ENCODE data around the gene RYR1.
"Not testable (repeated sequence)": the region's sequence is repeated elsewhere in the genome, so short reads cannot be mapped to it uniquely, and the experiment has no call there.

Gene RYR1

DNA sequence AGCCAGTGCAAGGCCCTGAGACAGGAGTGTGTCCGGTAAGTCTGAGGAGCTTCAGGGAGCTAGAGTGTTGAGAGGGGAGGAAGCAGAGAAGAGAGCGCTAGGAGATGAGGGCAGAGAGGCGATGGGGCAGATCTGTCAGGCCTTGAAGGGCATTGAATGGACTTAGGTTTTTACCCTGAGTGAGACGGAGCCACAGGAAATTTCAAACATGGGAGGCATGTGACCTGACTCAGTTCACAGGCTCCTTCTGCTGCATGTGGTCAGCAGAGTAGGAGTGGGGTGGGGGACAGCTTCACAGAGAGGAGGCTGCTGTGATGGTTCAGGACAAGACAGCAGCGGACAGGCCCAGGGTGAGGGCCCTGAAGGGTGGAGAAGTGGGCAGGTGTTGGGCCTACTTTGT, 33.1 kb upstream of the RYR1 start:
- no peak for DNase-seq

DNA sequence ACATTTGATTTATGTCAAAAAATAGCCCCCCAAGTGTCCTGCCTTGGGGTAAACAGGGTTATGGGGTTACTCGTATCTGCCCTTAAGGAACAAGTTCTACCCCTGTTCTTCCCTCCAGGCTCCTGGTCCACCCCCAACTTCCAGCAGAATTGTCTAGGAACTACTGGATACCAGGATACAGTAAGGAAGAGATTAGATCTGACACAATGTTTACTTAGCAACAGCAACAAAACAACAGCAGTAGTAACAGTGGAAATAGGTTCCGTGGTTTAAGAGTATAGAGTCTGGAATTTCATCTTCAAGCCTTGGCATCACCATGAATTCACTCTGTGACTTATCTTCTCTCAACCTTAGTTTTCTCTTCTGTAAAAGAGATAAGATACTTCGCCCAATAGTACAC, 32.3 kb upstream of the RYR1 start:
- DNase-seq = no peak

GRCh38 chr19:38402623-38402966, 30.9 kb upstream of the RYR1 start:
- no peak for DNase-seq

DNA sequence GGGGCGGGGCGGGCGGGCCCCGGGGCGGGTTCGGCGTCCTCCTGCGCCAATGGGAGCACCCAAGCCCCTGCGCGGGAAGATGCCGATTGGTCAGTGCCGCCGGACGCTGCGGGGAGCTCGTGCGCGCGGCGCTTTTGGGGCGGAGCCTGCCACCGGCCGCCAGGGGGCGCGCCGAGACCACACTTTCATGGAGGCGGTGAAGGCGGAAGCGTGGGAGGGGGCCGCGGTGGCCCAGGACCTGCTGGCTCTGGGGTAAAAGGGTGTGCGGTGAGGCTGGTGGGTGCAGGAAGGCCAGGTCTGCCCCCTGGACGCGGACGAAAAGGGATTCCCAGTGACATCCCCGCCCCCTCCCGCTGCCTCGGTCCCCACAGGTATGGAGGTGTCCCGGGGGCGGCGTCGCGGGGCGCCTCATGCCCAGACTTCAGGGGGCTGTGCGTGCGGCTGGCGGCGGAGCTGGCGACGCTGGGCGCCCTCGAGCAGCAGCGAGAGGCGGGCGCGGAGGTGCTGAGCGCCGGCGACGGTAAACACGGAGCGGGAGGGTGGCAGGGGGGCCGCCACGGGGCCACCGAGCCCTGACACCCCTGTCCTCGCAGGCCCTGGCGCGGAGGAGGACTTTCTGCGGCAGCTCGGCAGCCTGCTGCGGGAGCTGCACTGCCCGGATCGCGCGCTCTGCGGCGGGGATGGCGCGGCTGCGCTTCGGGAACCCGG, 30.4 kb upstream of the RYR1 start, which contains the start of gene FAM98C:
Gene FAM98C, plus strand, starts transcription at position 127 of the 708 bp plus-strand sequence. Its CDS starts 61 bp downstream, at position 188.
- peak; percentile 93 for DNase-seq

GRCh38 chr19:38404858-38405257, 28.6 kb upstream of the RYR1 start:
- DNase-seq = no peak

DNA sequence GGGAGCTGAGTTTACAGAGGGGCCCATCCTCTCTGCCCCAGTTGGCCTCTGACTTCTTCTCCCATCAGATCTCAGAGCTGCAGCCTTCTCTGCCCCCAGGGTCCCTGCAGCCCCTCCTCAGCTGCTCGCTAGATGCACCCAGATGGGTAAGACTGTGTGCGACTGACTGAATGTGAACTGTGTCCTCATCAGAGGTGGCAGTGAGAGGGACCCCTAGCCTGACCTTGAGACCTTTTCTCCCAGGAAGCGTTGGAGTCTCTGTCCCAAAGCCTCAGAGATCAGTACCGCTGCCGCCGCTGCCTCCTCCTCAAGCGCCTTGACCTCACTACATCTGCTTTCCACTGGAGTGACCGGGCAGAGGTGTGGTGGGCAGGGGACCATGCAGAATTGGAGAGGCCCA, 28.2 kb upstream of the RYR1 start:
- no peak for DNase-seq

DNA sequence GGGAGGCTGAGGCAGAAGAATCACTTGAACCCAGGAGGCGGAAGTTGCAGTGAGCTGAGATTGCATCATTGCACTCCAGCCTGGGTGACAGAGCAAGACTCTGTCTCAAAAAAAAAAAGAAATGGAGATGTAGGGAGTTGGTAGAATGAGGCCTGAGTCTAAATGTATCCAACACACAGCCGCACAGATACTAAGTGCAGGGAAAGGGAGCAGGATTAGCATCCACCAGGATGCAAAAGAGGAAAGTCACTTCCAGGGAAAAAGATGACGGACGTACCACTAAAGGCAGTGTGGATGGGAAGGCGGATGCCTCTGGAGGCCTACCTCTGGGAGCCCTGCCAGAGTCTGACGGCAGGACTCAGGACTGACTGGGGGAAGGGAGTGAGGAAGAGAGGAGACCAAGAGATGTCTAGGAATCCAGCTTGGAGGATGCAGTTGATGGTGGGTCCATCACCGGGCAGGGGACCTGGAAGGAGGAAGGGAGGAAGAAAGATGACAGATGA, 23.8 kb upstream of the RYR1 start:
- DNase-seq = no peak

DNA sequence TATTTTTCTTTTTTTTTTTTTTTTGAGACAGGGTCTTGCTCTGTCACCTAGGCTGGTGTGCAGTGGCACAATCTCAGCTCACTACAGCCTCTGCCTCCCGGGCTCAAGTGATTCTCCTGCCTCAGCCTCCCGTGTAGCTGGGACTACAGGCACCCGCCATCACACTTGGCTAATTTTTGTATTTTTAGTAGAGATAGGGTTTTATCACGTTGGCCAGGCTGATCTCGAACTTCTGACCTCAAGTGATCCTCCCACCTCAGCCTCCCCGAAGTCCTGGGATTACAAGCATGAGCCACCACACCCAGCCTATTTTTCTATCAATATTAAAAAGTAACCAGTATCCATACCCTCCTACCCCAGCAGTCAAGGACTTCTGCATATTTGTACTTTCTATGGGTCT, 23.1 kb upstream of the RYR1 start:
- DNase-seq = not testable (repeated sequence)

- no peak for DNase-seq
Measured at GRCh38 chr19:38411041-38411712, 22.3 kb upstream of the RYR1 start.

GRCh38 chr19:38411898-38412297, 21.6 kb upstream of the RYR1 start:
- not testable (repeated sequence) for DNase-seq

DNA sequence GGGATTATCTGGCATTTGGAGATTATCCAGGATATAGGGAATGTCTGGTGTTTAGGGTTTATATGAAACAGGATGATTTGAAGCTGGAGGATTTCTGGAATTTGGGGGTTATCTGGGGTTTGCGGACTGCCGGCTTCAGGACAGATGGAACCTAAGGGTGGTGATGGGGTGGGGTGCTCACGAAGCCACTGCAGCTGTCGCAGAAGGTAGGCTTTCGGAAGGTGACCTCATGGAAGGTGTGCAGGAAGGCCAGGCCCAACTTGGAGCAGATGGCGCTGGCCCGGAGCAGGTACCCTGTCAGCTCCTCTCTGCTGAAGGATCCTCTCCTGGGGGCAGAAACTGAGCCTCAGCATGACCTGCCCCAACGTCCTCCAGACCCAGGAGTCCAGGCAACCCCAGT, 21.0 kb upstream of the RYR1 start:
- no peak for DNase-seq

GRCh38 chr19:38412961-38413360, 20.5 kb upstream of the RYR1 start:
- DNase-seq = no peak

DNA sequence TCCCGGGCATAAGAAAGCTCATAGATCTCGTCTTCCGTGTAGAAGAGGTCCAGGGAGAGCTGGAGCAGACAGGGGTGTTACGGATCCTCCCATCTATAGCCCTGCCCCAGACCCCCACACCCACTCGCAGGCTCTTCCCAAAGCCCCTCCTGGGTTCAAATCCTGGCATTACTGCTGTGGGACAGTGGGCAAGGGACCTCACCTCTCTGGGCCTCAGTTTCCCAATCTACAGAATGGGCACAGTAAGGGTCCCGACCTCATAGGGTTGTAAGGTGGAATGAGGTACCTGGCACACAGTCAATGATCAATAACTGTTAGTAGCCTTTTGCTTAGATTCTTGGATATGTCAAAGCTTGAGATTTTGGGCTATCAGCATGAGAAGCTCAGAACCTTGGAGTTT, 20.1 kb upstream of the RYR1 start:
- DNase-seq = no peak

GRCh38 chr19:38417146-38417543, 16.3 kb upstream of the RYR1 start:
- DNase-seq = no peak

DNA sequence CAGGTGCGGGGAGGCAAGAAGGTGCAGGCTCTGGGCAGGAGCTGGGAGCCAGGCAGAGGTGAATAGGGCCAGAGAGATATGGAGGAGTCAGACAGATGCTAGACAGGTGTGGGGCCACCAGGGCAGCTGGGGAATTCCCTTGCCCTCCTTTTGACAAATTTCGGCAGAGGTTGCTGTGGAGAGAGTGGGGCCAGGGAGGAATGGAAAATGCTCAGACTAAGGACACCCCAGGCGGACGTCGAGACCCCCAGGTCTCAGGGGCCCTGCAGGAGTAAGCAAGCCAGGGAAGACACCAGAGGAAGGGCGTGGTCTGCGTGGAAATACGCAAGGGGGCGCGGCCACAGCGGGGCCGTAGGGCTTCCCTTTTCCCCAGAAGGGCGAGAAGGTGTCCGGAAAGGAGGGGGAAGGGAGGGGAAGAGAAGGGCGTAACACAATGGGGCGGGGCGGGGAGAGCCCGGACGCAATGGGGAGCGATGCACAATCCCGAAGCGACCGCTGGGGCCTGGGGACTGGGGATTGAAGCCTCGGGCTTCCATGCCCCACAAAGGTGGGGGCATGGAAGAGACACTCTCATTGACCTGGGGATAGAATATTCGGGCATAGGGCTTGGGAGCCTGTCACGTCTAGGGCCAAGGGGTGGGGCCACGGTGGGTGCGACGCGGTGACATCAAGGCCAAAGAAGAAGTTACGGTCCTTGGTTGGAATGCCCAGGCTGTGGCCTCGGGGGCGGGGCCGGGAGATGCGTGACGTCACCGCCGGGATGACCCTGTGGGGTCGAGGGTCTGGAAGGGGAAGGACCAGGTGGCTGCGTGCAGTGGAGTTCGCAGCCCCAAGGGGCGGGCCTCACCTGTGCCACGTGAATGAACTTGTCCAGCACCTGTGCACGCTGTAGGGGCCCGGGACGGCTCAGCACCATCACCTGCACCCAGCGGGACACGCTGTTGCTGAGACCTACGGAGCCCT, 15.7 kb upstream of the RYR1 start:
- DNase-seq = no peak

GRCh38 chr19:38420935-38421334, 12.6 kb upstream of the RYR1 start:
- no peak for DNase-seq

DNA sequence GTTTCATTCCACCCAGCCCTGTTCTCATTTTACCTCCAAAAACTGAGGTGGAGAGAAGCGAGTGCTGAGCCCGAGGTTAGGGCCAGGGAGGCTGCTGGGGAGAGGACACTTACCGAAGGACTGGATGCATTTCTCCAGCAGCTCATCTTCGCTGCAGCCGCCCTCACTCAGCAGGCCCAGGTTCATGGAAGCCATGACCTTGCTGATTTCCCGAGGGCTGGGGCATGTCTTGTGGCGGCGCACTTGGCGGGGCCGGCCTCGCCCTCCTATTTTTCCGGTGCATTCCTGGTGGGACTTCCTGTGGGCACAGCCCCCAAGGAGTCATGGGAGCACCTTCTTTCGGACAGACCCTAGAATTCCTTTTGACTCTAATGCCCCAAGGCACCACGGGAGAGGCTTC, 11.6 kb upstream of the RYR1 start:
- DNase-seq = no peak

DNA sequence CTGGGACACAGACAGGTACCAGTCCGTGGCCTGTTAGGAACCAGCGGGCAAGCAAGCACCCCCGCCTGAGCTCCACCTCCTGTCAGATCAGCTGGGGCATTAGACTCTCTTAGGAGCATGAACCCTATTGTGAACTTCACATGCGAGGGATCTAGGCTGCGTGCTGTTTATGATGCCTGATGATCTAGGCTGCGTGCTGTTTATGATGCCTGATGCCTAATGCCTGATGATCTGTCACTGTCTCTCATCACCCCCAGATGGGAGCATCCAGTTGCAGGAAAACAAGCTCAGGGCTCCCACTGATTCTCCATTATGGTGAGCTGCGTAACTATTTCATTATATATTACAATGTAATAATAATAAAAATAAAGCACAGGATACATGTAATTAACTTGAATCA, 11.1 kb upstream of the RYR1 start:
- no peak for DNase-seq

DNA sequence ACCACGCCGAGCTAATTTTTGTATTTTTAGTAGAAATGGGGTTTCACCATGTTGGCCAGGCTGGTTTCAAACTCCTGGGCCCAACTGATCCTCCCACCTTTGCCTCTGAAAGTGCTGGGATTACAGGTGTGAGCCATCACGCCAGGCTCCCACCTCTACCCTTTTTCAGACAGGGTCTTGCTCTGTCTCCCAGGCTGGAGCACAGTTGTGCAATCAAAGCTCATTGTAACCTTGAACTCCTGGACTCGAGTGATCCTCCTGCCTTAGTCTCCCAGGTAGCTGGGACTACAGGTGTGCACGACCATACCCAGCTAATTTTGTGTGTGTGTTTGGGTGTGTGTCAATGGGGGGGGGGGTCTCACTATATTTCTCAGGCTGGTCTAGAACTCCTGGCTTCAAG, 9.2 kb upstream of the RYR1 start:
- DNase-seq = no peak

- no peak for DNase-seq
Measured at GRCh38 chr19:38425222-38425809, 8.2 kb upstream of the RYR1 start.

GRCh38 chr19:38425810-38426466, 7.6 kb upstream of the RYR1 start, which contains the start of gene RASGRP4:
Gene RASGRP4, minus strand, starts transcription at chr19:38426219. Its CDS starts 128 bp downstream, at chr19:38426091.
- no peak for DNase-seq

DNA sequence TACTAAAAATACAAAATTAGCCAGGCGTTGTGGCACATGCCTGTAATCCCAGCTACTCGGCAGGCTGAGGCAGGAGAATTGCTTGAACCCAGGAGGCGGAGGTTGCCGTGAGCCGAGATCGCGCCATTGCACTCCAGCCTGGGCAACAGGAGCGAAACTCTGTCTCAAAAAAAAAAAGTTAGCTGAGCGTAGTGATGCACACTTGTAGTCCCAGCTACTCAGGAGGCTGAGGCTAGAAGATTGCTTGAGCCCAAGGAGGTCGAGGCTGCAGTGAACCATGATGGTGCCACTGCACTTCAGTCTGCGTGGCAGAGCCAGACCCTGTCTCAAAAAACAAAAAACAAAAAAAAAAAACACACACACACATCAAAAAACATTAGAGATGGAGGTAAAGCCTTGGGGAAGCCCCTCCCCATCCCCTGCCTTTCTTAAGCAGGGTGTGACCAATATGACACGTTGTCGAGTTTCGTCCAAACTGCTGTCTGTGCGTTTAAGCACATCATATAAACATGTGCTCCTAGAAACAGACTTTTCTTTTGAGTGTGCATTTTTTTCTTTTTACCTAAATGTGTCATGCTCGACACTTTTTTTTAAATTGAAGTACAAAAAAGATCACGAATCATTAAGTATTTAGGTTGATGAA, 6.3 kb upstream of the RYR1 start:
- DNase-seq = not testable (repeated sequence)
